Ammon's horn (tissue), 1 donor: Measurements from ENCODE around the gene TFIP11.

Source experiments
- DNase-seq: peaks from one replicate; pipeline ENCODE4 v3.0.0-alpha.2; 2016; ENCODE audit warnings: low spot score

TFIP11 gene

DNA sequence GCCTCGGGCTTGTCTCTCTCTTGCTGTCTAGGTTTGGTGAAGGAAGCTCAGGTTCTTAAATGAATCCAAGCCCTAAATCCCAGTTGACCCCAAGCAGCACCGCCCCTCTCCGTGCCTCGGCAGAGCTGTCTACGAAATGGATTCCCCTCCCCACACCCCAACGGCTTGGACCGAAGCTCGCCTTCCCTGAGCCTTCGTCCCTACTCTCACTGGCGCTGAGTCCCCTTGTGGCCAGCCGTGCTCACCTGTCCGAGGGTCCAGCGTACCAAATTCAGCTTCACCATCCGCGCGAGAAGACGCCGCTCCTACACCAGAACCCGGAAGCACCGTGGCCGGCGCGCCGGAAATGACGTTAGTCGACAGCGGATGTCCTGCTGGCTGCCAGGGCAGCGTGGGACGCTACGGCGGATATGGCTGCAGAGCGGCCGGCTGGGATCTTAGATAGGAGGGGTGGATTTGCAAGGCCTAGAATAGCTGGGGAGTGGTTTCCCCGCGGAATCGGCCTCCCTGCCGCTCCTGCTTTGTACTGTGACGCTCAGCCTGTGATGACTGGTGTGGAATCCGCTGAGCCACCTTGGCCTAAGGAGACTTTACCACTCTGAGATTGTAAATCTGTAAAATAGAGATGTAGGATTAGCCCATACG, at the start of gene TFIP11:
TSS of gene TFIP11 (minus strand) at position 325 of the 645 bp plus-strand sequence. CDS start 2,201 bp downstream, outside the sequence.
- peak; percentile 96 for DNase-seq

- no peak for DNase-seq
Observed at GRCh38 chr22:26561756-26562417, 49.6 kb upstream of the TFIP11 start.

DNA sequence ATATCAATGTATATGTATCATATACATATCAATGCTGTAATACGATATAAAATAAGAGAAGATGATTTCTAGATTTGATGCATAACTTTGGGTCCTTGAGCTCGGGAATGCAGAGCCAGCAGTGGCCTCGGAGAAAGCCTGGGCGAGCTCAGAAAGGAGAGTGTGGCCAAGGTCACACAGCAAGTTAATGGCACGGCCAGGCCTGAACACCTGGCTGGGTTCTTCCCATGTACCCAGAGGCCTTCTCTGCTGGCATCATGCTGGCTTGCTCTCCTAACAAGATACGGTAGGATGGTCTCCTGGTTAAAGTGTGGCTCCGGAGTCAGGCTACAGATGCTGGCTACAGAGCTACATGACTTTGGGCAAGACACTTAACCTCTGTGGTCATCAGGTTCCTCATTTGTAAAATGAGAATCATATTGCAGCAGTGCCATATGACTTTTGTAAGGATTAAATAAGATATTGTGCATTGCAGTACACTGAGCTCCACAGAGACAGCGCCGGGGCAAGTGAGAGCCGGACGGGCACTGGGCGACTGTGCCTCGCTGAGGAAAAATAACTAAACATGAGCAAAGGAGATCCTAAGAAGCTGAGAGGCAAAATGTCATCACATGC, 47.8 kb upstream of the TFIP11 start:
- DNase-seq: no peak

GRCh38 chr22:26558248-26558895, 46.1 kb upstream of the TFIP11 start:
- no peak for DNase-seq

DNA sequence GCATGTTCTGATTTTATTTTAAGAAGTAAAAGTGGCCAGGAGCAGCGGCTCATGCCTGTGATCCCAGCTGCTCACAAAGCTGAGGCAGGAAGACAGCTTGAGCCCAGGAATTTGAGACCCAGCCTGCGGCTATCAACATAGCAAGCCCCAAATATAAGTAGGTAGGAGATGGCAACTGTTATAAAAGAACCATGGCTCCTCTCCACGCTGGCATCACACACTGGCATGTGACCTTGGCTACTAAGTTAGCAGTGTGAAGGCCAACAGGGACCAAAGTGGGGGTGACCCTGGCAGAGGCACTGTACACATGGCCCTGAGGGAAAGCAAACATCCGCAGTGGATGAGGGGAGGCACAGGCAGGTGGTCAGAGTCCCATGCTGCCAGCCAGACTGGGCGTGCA, 44.6 kb upstream of the TFIP11 start:
- DNase-seq: no peak

- DNase-seq: no peak
Observed at GRCh38 chr22:26555478-26555877, 43.2 kb upstream of the TFIP11 start.

DNA sequence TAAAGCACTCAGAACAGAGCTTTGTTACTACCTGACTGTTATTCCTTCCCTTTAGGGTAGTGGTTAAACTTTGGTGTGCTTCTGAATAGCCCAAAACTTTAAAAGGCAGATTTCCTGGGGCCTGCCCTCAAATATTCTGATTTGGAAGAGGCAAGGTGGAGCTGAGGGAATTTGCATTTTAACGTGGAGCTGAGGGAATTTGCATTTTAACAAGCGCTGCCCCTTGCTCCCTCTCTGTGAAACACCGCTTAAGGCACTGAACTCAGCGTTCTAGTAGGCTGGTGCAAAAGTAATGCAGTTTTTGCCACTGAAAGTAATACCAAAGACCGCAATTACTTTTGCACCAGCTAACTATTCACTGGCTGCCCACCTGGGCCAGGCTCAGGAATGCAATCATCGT, 42.7 kb upstream of the TFIP11 start:
- DNase-seq: no peak

- DNase-seq: no peak
Observed at GRCh38 chr22:26553056-26553752, 40.9 kb upstream of the TFIP11 start.

DNA sequence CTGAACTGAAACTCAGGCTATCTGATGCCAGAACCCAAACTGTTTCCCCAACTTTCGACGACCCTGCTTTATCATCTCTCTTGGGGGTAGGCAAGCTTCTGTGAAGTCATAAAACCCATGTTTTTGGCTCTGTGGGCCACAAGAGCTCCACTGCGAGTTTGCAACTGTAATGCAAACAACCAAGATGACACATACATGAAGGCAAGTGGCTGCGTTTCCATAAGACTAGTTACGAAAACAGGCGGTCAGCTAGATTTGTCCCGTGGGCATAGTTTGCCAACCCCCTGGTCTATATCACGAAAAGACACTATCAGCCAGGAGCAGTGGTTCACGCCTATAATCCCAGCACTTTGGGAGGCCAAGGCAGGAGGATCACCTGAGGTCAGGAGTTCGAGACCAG, 40.2 kb upstream of the TFIP11 start:
- no peak for DNase-seq

GRCh38 chr22:26551568-26551967, 39.3 kb upstream of the TFIP11 start:
- no peak for DNase-seq

- peak; percentile 69 for DNase-seq
Observed at GRCh38 chr22:26550498-26551033, 38.3 kb upstream of the TFIP11 start.

DNA sequence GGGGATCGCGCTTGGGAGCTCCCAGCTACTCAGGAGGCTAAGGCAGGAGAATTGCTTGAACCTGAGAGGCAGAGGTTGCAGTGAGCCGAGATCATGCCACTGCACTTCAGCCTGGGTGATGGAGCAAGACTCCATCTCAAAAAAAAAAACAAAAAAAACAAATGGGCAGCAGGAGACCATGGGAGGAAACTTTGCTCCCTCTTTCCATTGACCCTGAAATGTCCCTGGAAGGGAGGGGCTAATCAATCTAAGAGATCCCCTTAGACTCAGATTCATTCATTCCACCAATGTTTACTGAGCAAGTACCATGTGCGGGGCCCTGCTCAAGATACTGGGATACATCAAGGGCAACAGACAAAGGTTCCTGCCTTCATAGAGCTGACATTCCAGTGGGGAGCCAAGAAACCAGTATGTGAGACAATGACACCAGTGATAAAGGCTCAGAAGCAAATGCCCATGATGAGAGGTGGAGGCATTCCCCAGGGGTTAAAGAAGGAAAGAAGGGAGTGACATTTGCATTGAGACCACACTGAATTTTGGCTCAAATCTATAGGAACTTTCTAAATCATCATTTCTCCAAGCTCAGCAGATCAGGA, 37.7 kb upstream of the TFIP11 start:
- DNase-seq: no peak

- DNase-seq: no peak
Observed at GRCh38 chr22:26548984-26549383, 36.7 kb upstream of the TFIP11 start.

- DNase-seq: no peak
Observed at GRCh38 chr22:26548303-26548702, 36.0 kb upstream of the TFIP11 start.

DNA sequence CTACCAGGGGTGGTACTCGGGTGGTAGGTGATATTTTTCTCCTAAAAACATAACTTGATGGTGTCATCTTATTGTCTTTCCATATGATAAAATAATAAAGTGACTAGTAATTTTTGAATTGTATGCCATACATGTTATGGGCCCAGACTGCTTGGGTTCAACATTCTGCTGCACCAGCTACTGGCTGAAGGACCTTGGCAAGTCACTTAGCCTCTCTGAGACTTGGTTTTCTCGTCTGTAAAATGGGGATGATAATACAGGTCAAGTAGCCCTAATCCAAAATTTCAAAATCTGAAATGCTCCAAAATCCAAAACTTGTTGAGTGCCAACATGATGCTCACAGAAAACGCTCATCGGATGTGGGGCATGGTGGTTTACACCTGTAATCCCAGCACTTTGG, 35.6 kb upstream of the TFIP11 start:
- no peak for DNase-seq

DNA sequence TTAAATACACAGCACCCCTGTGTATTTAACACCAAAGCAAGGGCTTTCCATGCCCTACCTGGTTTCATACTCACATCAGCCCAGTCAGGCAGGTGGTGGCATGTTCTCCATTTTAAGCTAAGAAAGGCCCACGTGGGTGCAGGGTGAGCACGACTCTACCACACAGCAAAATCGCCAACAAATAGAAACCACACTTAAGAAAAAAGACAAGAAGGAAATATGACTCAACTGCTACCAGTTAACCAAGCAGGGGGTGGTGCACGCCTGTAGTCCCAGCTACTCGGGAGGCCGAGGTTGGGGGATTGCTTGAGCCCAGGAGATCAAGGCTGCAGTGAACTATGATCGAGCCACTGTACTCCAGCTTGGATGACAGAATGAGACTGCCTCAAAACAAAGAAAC, 35.2 kb upstream of the TFIP11 start:
- DNase-seq: no peak

DNA sequence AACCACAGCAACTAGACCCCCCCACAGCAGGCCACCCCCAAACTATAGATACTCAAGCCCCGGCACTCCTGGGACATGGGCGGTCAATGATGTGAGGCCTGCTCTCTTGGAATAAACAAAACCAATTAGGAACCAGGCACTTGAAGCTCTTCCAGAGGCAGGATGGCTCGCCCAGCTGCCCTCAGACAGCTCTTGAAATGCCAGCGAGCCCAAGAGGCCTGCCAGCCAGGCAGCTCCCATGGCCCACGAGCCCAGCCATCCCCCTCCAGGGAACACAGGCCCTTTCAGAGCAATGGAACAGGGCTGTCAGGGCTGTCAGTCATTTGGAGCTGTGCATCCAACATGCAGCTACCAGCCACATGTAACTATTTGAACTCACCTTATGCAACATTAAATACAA, 34.0 kb upstream of the TFIP11 start:
- peak; percentile 46 for DNase-seq

DNA sequence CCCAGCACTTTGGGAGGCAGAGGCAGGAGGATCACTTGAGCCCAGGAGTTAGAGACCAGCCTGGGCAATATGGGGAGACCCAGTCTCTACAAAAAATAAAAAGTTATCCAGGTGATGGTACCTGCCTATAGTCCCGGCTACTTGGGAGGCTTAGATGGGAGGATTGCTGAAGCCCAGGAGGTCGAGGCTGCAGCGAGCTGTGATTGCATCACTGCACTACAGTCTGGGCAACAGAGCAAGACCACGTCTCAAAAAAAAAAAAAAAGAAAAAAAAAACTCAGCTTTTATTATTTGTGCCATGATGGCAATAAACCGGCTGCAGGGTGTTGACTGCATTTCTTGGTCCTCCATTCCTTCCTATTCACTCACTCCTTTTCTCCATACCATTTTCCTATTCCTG, 33.6 kb upstream of the TFIP11 start:
- DNase-seq: no peak

GRCh38 chr22:26545385-26545784, 33.1 kb upstream of the TFIP11 start:
- DNase-seq: no peak

- no peak for DNase-seq
Observed at GRCh38 chr22:26544489-26544888, 32.2 kb upstream of the TFIP11 start.

- peak; percentile 51 for DNase-seq
Observed at GRCh38 chr22:26542831-26543230, 30.6 kb upstream of the TFIP11 start.
